Glomerular endothelial cell (primary cell): Measurements from ENCODE around the gene RFTN1. TPM values are rescaled to one million over a fixed set of nuclear protein-coding genes. Genes with fewer than 3 reads are reported as not detected.

Source experiments
- DNase-seq: peaks from one replicate; pipeline ENCODE4 v3.0.0-alpha.2; 2011; ENCODE audit warnings: low read depth, low spot score; ENCODE audit errors: extremely low read depth
- total RNA-seq: library from RNA; depleted of rRNA; stranded (reverse); fragments of >200 nt; gene quantifications from 2 replicates; pipeline ENCODE4 v1.2.3, GENCODE V29; 2015

Gene RFTN1
- total RNA-seq, 1 donor from 2014 or later: 78.3 TPM

- no peak for DNase-seq
Observed at GRCh38 chr3:16369885-16370284, 143.6 kb downstream of the RFTN1 start.

DNA sequence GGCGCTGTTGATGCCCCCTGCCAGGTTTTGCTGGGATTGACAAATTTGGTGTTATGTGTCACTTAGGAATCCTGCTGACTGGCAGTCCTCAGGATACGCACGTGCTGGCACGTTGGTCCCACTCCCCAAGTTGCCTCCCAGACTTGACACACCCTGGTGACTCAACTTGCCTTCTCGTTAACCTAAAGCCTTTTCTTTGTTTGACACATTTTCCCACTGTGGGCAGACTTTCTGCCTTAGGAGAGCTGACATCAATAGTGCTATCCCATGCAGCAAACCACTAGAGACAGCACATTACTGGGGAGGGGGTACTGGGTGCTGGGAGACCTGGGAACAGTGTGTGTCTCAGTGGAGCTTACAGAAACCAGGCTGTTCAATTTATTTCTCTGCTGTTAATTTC, 144.2 kb downstream of the RFTN1 start:
- DNase-seq: no peak

- DNase-seq: no peak
Observed at GRCh38 chr3:16366581-16366980, 146.9 kb downstream of the RFTN1 start.

DNA sequence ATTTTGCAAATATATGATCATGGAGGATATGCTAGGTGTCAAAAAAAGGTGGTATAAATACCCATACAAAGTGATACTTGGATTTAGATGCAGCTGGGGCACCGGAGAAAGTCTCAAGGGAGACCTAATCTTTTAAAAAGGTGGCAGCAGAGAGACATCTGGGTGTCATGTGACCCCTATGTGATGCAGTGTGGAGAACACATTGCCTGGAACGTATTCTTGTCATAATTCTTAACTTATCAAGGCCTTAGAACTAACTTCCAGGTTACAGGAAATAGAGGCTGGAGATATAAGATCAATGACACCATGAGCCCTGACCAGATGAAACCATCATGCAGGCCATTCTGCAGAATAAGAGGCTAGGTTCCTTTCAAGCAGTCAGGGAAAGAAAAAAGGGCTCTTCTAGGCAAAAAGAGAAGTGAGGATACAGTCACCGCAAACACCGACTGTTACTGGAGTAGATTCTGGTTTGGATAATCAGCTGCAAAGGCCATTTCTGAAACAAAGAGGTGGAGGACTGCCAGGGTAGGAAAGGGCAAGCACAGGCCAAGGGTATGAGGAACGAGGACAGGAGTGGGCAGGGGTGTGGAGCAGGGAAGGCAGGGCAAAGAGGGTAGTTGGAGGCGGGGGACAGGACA, 147.9 kb downstream of the RFTN1 start:
- DNase-seq: no peak

DNA sequence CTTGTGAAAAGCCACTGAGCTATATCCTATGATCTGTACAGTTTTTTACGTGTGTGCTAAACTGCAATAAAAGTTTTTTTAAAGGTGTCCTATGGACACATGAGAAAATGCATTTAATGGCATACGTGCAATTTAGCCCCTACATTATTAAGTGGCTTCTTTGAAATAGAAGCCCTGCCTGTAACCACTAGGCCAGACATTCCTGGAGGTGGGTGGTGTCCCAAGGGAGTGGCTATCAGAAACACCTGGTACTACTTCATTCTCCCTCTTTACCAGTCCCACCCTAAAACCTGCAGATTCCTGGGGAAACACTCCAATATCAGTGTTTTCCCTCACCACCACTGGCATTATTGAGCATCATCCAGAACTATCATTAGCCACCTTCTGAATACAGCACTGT, 148.5 kb downstream of the RFTN1 start:
- no peak for DNase-seq

- no peak for DNase-seq
Observed at GRCh38 chr3:16364323-16364722, 149.2 kb downstream of the RFTN1 start.

DNA sequence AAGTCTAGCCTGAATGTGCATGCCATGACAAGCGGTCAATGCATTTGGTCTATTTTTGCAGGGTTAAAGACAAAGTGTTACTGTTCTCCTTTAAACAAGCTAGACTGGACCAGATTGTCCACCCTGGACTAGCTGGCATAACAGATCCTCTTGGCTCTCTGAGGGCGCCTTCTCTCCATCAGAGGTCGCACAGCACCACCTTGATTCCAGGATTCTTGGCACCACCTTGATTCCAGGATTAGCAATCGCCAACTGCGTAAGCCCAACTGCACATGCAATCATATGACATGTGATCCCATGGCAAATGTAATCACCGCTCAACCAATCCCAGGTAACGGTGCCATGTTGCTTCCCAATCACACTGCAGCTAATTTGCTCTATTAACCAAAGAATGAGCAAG, 149.9 kb downstream of the RFTN1 start:
- DNase-seq: no peak

- DNase-seq: no peak
Observed at GRCh38 chr3:16362770-16363169, 150.7 kb downstream of the RFTN1 start.

DNA sequence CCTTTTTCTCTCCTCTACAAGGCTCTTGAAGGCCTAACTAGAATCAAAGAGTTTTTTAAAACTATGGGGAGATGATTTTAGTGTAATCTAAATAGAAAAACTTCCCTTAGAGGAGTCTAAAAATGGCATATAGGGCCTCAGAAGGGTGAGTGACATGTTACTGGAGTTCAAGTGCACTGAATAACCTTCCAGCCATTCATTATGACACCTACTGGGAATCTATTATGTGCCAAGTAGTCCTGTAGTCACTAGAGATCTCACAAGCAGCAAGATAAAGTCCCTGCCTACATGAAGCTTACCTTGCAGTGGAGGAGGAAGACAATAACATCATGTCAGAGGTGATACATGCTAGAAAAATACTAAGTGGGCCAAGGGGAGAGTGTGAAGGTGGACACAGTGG, 152.4 kb downstream of the RFTN1 start:
- DNase-seq: no peak

DNA sequence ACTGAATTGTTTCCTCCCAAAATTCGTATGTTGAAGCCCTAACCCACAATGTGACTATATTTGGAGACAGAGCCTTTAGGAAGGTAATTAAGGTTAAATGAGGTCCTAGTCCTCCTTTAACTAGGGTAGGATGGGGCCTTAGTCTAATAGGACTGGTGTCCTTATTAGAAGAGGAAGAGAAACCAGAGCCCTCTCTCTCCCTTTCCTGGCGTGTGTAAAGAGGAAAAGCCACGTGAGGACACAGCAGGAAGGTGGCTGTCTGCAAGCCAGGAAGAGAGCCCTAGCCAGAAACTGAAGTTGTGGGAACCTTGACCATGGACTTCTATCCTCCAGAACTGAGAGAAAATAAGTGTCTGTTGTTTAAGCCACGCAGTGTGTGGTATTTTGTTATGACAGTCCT, 154.2 kb downstream of the RFTN1 start:
- no peak for DNase-seq

DNA sequence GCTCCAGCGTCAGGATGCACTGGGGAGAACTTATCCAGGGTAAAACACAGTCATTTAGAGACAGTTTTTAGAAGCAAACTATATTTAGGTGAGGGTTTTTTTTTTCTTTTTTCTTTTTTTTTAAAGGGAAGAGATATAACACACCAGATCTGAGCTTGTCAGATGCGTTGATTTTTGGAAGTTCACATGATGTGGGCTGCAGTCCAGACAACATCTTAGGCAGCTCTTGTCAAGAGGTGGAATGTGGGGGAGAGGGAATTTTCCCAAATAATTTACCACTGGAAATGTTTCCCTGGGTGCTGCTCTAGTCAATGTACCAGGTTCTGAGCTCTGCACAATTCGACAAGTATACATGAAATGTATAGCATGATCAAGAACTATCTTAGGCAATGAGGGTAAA, 155.2 kb downstream of the RFTN1 start:
- no peak for DNase-seq

DNA sequence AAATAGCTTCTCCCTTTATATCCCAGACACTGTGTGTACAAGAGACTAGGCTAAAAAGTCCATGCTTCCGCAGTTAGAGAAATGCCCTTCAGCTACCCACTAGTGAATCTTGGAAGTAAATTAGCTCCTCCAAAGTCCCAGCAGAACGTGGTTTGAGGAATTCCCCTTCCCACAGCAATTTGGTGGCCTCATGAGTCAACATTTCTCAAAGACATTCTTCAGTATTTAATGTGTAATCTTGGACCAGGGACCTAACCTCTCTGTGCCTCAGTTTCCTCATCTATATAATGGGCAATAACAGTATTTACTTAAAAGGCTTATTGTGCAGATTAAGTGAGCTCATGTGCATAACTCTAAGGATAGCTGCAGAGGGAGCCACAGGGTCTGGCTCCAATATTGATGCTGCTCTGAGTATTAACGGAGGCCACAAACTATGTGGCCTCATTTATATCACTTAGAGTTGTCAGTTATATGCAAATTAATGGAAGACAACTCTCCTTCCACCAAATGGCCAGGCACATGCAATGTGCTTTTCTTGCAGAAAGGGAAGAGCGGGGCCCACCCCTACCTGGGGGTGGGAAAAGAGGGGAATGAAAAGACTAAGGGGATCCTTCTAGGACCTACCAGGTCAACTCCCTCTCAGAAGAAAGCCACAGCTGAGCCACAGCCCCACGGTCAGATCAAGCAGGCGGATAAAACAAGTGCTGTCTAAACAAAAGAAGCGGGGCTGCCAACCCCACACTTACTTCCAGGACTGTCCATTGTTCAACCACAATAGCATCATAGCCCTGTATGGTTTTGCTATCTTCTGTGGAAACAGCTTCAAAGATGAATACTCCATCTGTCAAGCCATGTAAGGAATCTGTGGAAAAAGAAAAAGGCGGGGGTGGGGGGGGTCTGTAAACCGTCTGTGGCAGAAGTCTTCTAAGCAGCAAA, 156.0 kb downstream of the RFTN1 start:
- no peak for DNase-seq

- DNase-seq: no peak
Observed at GRCh38 chr3:16355828-16356227, 157.7 kb downstream of the RFTN1 start.

GRCh38 chr3:16354291-16354690, 159.2 kb downstream of the RFTN1 start:
- no peak for DNase-seq

GRCh38 chr3:16352428-16352827, 161.1 kb downstream of the RFTN1 start:
- DNase-seq: no peak

DNA sequence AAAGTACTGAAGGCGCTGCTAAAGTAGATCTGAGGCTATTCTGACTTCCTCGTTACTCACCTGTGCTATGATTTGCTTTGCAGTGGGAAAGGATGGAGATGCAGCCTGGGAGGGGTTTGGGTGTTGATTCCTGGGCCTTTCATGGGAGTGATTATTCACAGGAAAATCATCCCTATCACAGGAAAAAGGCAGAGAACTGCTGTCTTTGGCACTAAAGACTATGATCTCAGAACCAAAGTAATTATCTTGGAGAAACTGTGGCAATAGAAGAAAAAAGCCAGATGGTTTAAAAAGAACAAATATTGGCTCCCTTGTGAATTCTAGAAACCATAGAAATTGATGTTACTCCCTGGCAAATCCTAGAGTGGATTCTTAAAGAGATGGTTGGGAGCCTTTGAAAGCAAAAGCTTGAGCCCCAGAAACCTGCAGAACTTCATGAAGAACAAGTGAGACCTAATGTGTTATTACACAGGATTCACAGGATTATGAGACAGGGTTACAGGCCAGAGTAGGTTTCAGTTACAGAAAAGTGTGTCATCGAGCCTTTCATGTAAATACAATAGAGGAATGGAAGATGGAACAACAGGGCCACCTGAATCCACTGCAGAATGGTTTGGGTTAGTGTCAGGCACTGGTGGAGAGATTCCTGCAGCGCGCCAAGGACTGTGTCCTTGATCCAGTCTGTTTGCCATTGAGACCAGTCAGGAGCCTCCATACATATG, 162.7 kb downstream of the RFTN1 start:
- DNase-seq: no peak

DNA sequence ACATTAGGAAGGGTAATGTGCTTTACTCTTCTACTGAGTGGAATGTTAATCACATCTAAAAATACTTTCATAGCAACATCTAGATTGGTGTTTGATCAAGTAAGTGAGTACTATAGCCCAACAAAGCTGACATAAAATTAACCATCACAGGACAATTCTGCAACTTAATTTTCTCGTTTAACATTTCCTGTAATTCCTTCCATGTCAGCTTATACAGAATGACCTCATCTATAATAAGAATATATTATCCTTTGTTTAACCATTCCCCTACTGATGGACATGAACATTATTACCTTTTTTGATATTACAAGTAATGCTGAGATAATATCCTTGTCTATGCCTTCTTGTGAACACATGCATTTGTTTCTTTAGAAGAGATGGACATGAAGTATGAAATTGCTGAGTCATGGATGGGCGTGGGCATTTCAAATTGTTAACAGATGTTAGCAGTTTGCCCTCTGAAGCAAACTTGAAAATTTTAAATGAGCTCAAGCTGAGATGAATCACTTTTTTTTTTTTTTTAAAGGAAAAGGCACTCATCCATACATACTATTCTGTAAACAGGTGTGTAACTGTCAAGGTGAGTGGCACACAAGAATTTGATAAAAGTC, 163.4 kb downstream of the RFTN1 start:
- DNase-seq: no peak

- DNase-seq: no peak
Observed at GRCh38 chr3:16347548-16347947, 166.0 kb downstream of the RFTN1 start.

DNA sequence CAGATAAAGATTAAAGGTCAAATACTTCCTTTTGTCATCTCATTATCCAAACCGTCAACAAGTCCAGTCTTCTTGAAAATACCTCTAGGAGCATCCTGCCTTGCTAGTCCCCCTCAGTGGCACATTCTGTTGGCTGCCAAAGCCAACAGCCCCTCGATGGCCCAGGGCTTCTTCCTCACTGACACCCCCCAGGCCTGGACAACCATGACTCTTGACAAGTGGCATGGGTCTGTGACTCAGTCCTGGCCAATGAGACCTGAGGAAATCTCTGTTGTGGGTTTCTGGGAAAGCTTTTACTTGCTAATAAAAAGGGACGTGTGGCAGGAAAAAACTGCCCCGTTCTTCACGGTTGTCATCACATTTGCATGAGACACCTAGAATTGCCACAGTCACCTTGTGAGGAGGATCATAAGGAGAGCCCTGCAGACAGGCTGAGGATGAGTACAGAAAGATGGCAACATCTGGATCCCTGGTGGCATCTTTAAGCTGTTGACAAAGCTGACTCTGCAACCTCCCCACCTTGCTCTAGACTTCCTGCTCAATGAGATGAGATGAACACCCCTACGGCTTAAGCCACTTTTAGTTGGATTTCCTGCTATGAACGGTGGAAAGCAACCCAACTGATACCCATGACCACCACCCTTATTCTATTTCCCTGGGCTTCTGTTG, 167.0 kb downstream of the RFTN1 start:
- DNase-seq: no peak

GRCh38 chr3:16343101-16343500, 170.4 kb downstream of the RFTN1 start:
- DNase-seq: no peak

DNA sequence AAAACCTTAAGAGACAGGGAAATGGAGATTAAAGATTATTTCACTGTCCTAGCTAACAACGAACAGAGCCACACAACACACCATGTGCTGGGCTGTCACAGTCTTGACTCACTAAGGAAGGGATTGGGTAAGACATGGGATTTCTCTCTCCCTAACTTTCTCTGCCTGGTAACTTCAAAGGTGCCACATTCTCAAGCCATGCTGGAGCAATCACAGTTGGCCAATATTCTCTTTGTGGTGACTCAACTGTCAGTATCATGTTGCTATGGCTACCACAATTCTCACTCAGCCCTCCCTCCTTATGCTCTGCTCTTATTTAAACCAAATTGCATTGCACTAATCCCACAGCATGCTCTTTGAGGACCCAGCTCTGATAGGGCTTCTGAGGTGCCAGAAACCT, 174.5 kb downstream of the RFTN1 start:
- DNase-seq: no peak
